ENCODE measurements around the gene PGRMC1.
A peak's percentile ranks its signal among the peaks of the same experiment; 100 is the strongest.
"Not testable (repeated sequence)": the region's sequence is repeated elsewhere in the genome, so short reads cannot be mapped to it uniquely, and the experiment has no call there.

The PGRMC1 gene

DNA sequence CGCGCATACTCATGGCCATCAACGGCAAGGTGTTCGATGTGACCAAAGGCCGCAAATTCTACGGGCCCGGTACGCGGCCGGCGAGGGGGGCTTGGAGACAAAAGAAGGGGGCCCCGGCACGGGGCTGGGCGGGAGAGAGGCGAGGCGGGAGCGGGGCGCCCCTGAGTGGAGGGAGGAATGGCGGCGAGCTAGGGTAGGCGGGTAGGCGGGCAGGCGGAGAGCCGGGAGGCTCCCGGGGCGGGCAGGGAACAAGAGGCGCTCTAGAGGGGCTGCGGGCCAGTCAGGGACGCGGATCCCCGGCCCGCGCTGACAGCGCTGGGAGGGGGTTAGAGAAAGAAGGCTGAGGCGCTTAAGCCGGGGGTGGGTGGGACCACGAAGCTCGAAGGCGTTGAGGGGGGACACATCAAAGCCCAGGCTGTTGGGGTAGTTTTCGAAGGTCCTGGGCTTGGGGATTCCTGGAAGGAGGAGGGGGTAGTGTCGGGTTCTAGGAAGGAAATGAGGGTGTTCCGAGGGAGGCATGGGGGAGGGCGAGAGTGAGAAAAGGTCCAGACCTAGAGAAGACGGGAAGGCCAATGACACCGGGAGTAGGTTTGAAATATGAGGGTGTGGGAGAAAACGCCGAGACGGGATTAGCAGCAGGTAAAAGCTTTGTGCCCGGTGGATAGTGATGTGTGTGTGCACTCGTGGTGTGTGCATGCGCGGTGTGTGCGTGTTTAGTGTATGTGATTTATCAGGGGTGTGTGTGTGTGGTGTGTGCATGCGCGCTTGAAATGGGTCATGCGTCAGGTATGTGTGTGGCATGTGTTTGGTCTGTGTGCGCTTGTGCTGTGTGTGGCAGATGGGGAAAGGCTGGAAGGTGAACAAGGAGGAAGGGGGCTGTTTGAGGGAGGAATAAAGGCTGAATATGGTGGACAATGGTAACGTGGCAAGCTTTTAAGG is 807 bp downstream of the PGRMC1 start:
- peak; percentile 23 for DNase-seq

DNA sequence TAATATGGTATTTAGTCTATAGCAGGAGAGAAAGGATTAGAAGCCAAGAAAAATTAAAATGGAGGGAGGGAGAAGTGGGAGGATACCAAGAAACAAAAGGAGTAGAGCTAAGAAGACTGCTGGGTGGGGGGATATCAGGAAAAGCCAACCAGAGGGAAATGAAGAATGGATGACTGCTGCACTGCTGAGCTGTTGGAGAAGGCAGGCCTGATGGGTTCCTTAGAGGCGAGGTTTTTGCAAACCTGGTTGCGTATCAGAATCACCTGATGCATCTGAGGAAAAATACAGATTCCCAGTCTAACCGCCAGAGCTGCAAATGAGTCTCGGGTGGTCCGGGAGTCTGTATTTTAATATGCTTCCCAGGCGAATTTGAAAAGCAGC is 1.5 kb downstream of the PGRMC1 start:
- no peak for DNase-seq

- no peak for DNase-seq
These were observed 2.5 kb downstream of the PGRMC1 start for GRCh38 chrX:119238557-119238956.

- DNase-seq, result no peak
These were observed 4.3 kb downstream of the PGRMC1 start for GRCh38 chrX:119240356-119240755.

DNA sequence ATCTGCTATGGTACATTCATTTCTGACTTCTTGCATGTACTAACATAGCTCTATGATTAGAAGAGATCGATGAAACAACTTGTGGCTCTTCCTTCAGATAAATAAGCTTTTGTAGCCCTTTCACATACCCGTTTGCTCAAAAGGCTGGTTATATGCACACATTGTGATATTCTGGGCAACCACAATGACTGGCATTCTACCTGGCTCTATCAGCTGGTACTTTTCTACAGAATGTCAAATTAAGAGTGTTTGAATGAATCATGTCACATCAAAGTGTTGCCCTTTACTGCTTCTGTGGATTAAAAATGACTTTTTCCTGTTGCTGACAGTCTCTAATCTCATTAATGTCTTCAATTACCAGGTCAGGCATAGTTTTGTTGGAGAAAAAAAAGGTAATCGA is 11.6 kb downstream of the PGRMC1 start:
- no peak for DNase-seq

GRCh38 chrX:119249891-119250290 is 13.8 kb downstream of the PGRMC1 start:
- no peak for DNase-seq

- no peak for DNase-seq
These were observed 15.3 kb downstream of the PGRMC1 start for GRCh38 chrX:119251386-119251785.

DNA sequence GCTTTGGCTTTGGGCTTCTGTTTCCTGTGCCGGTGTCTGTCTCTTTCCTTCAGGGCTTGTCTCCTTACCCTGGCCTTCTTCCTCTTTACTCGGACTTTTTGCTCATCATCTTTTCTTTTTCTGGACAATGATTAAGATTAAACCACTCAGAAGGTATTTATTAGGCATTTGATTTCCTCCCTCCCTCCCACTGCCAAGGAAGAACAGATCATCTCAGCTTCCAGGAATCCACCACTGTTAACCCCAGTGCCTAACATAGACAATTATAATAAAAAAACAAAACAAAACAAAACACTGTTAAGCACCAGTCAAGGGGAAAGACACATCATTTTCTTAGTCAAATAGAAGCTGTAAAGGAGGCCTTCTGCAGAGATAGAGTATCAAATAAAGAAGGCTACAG is 16.6 kb downstream of the PGRMC1 start:
- no peak for DNase-seq

GRCh38 chrX:119266364-119266995 is 30.4 kb downstream of the PGRMC1 start:
- no peak for DNase-seq

GRCh38 chrX:119267115-119267514 is 31.0 kb downstream of the PGRMC1 start:
- DNase-seq, result not testable (repeated sequence)

- no peak for DNase-seq
These were observed 36.9 kb downstream of the PGRMC1 start for GRCh38 chrX:119272882-119273419.

GRCh38 chrX:119273420-119274192 is 37.5 kb downstream of the PGRMC1 start:
- peak; percentile 36 for DNase-seq

GRCh38 chrX:119282347-119282746 is 46.3 kb downstream of the PGRMC1 start:
- DNase-seq, result not testable (repeated sequence)

- no peak for DNase-seq
These were observed 52.9 kb downstream of the PGRMC1 start for GRCh38 chrX:119288890-119289393.

- no peak for DNase-seq
These were observed 54.4 kb downstream of the PGRMC1 start for GRCh38 chrX:119290476-119290875.

GRCh38 chrX:119291246-119291645 is 55.2 kb downstream of the PGRMC1 start:
- DNase-seq, result not testable (repeated sequence)

DNA sequence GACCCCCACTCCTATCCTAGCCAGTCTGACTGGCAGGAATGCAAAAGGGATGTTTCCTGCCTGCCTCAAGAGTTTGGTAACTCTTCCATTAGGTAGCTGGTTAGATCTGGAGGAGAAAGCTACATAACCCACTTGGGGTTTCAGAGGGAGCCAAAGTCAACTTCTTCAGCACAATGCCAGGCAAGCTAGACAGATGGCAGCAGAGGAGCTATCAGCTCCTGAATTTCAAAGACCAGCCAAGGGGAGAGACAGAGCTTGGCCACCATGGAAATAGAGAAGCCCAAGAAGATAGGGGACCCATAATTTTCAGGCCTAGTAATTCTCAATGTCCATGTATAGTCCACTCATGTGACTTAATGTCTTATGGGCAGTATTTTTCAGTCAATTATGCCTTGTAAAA is 56.4 kb downstream of the PGRMC1 start:
- DNase-seq, result no peak
